Bronchial epithelial cell (primary cell): ENCODE measurements around the gene METTL26. TPM values are rescaled to one million over a fixed set of nuclear protein-coding genes. Genes with fewer than 3 reads are reported as not detected.

ENCODE experiments used
- DNase-seq: peaks from one replicate; pipeline ENCODE4 v3.0.0-alpha.2; 2010; ENCODE audit warnings: low read depth
- FAIRE-seq: peaks from 2 replicates; lab custom pipeline; 2011; peaks lifted over from hg19 to GRCh38; lab: Jason Lieb, UNC
- H3K27me3 ChIP-seq: 2 replicates; pipeline ENCODE4 v1.5.1; 2011; ENCODE audit warnings: low read length; ENCODE audit not compliant: control insufficient read depth, insufficient read depth
- H3K36me3 ChIP-seq: 2 replicates; pipeline ENCODE4 v1.5.1; 2011; ENCODE audit warnings: low read length; ENCODE audit not compliant: control insufficient read depth, insufficient read depth
- H3K4me3 ChIP-seq: 2 replicates; pipeline ENCODE4 v1.5.1; 2011; ENCODE audit warnings: mild to moderate bottlenecking, low read depth, low read length, control low read depth
- total RNA-seq: library from RNA; depleted of rRNA; stranded (reverse); fragments of >200 nt; gene quantifications from 2 replicates; pipeline ENCODE4 v1.2.1, GENCODE V29; 2014
- TF ChIP-seq, protein P1 (sequence below): IDR thresholded peaks from 2 replicates; pipeline ENCODE4 v1.5.1; 2011; ENCODE audit warnings: mild to moderate bottlenecking, moderate library complexity, low read length, control low read depth, inconsistent platforms; ENCODE audit not compliant: insufficient read depth, severe bottlenecking

METTL26 gene
- total RNA-seq, 1 donor from 2014 or later, result 50.8 TPM

DNA sequence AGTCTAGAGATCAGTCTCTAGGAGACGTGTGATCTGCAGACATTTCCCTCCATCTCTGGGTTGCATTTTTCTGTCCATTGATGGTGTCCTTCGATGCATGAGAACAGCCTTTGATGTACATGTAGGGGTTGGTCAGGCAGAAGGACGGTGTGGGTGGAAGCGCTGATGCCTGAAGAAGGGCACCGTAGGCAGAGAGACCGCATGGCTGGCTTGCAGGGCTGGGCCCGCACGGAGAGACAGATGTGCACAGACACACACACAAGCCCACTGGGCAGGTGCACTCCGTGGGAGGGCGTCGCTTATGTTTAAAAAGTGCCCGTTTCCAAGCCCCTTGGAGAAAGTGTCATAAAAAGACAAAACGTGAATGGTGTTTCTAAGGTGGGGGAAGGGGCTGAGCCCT, 21.0 kb downstream of the METTL26 start:
- no peak for DNase-seq
- TF ChIP-seq, protein P1, sequence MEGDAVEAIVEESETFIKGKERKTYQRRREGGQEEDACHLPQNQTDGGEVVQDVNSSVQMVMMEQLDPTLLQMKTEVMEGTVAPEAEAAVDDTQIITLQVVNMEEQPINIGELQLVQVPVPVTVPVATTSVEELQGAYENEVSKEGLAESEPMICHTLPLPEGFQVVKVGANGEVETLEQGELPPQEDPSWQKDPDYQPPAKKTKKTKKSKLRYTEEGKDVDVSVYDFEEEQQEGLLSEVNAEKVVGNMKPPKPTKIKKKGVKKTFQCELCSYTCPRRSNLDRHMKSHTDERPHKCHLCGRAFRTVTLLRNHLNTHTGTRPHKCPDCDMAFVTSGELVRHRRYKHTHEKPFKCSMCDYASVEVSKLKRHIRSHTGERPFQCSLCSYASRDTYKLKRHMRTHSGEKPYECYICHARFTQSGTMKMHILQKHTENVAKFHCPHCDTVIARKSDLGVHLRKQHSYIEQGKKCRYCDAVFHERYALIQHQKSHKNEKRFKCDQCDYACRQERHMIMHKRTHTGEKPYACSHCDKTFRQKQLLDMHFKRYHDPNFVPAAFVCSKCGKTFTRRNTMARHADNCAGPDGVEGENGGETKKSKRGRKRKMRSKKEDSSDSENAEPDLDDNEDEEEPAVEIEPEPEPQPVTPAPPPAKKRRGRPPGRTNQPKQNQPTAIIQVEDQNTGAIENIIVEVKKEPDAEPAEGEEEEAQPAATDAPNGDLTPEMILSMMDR, result no peak
- no peak overlapping the region for H3K4me3 ChIP-seq
- peaks cover 2% of the 10 kb centered on the region for H3K27me3 ChIP-seq
- no peak for FAIRE-seq
- H3K36me3 ChIP-seq, result peaks cover 3% of the 10 kb centered on the region

GRCh38 chr16:610513-611381, 25.4 kb downstream of the METTL26 start:
- no peak for FAIRE-seq
- H3K4me3 ChIP-seq, result no peak overlapping the region
- peaks cover 2% of the 10 kb centered on the region for H3K36me3 ChIP-seq
- H3K27me3 ChIP-seq, result no peaks in the 10 kb centered on the region
- peak; percentile 78 for DNase-seq
- TF ChIP-seq, protein P1, result peak; percentile 94

DNA sequence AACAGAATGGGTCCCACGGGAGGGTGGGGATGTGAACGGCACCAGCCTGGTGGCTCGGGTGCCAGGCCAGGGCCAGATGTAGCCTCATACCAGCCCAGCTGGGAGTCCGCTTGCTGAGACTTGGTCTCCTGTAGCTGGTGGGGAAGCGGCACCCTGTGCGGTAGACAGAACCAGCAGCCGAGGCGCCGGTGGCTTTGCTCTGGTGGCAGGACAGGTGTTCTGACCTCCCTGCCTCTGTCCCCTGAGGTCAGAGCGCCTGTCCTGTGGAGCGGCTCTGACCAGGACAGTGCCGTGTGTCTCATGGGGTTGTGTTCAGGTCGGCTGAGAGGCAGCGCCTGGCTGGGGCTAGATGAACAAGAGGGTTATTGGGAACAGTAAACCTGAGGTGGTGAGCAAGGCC, 26.1 kb downstream of the METTL26 start:
- Histone ChIP-seq H3K4me3 (no peak overlapping the region), H3K27me3 (no peaks in the 10 kb centered on the region), H3K36me3 (peaks cover 2% of the 10 kb centered on the region)
- no peak for FAIRE-seq
- TF ChIP-seq, protein P1, result no peak
- no peak for DNase-seq

- FAIRE-seq, result no peak
- H3K36me3 ChIP-seq, result peaks cover 2% of the 10 kb centered on the region
- no peaks in the 10 kb centered on the region for H3K27me3 ChIP-seq
- H3K4me3 ChIP-seq, result no peak overlapping the region
- TF ChIP-seq, protein P1, result no peak
- no peak for DNase-seq
These were observed 26.8 kb downstream of the METTL26 start for GRCh38 chr16:609316-609715.

GRCh38 chr16:608019-608418, 28.1 kb downstream of the METTL26 start:
- Histone ChIP-seq H3K36me3 (no peaks in the 10 kb centered on the region), H3K27me3 (no peaks in the 10 kb centered on the region), H3K4me3 (no peak overlapping the region)
- TF ChIP-seq, protein P1, result no peak
- FAIRE-seq (no peak), DNase-seq (peak; percentile 42)
